MCF 10A (cell line): ENCODE results near the gene ALOXE3. TPM values are rescaled to one million over a fixed set of nuclear protein-coding genes. Genes with fewer than 3 reads are reported as not detected.
A peak's percentile ranks its signal among the peaks of the same experiment; 100 is the strongest.
"Not testable (repeated sequence)": the region's sequence is repeated elsewhere in the genome, so short reads cannot be mapped to it uniquely, and the experiment has no call there.

Experiments used
- BruUV-seq: library from RNA; stranded (reverse); fragments of 400-500 nt; replicated peaks from 2 replicates; lab custom pipeline; 2021; lab: Mats Ljungman, UMichigan
- CTCF ChIA-PET: fragments of 300-600 bp; sonication (Branson Sonifier 250); formaldehyde crosslinking; extraction: SDS; loops from one replicate; lab custom pipeline; 2021; ENCODE audit warnings: antibody characterized with exemption, inconsistent platforms; lab: Yijun Ruan, JAX
- POLR2A ChIA-PET: fragments of 300-600, 350-650 bp; sonication (Branson Sonifier 250); formaldehyde crosslinking; extraction: SDS; loops from one replicate; lab custom pipeline; 2020; ENCODE audit warnings: antibody characterized with exemption, inconsistent platforms; lab: Yijun Ruan, JAX
- DNase-seq: peaks from one replicate; pipeline ENCODE4 v3.0.0-alpha.2; 2018; ENCODE audit not compliant: unreplicated experiment
- H3K27ac Mint-ChIP-seq: one replicate; pipeline ENCODE4 v1.8.0; 2022; ENCODE audit warnings: mild to moderate bottlenecking, low read depth, mixed read lengths; ENCODE audit not compliant: unreplicated experiment
- H3K27me3 Mint-ChIP-seq: one replicate; pipeline ENCODE4 v1.8.0; 2022; ENCODE audit warnings: mixed read lengths; ENCODE audit not compliant: insufficient read depth, unreplicated experiment
- H3K36me3 Mint-ChIP-seq: one replicate; pipeline ENCODE4 v1.8.0; 2022; ENCODE audit warnings: mild to moderate bottlenecking, moderate library complexity, mixed read lengths; ENCODE audit not compliant: insufficient read depth, unreplicated experiment
- H3K4me1 Mint-ChIP-seq: one replicate; pipeline ENCODE4 v1.8.0; 2022; ENCODE audit warnings: mixed read lengths; ENCODE audit not compliant: insufficient read depth, unreplicated experiment
- H3K4me3 Mint-ChIP-seq: one replicate; pipeline ENCODE4 v1.8.0; 2022; ENCODE audit warnings: mild to moderate bottlenecking, moderate library complexity, mixed read lengths; ENCODE audit not compliant: unreplicated experiment
- H3K9me3 Mint-ChIP-seq: one replicate; pipeline ENCODE4 v1.8.0; 2022; ENCODE audit warnings: mixed read lengths; ENCODE audit not compliant: unreplicated experiment
- intact Hi-C: fragments of 100-400 bp; cut with micrococcal nuclease; formaldehyde crosslinking; loops from 2 replicates; pipeline ENCODE4 v1.14.1; 2022
- total RNA-seq: library from RNA; stranded (reverse); gene quantifications from 2 replicates; pipeline ENCODE4 v1.2.3, GENCODE V29; 2022
- TF ChIP-seq, protein P1 (sequence below): fragments of 200-600 bp; IDR thresholded peaks from one replicate; pipeline ENCODE4 v1.8.0; 2022; ENCODE audit warnings: antibody characterized with exemption, mild to moderate bottlenecking; ENCODE audit not compliant: unreplicated experiment

ALOXE3 gene
- total RNA-seq, 1 experiment from 2014 or later = 13.1 TPM

DNA sequence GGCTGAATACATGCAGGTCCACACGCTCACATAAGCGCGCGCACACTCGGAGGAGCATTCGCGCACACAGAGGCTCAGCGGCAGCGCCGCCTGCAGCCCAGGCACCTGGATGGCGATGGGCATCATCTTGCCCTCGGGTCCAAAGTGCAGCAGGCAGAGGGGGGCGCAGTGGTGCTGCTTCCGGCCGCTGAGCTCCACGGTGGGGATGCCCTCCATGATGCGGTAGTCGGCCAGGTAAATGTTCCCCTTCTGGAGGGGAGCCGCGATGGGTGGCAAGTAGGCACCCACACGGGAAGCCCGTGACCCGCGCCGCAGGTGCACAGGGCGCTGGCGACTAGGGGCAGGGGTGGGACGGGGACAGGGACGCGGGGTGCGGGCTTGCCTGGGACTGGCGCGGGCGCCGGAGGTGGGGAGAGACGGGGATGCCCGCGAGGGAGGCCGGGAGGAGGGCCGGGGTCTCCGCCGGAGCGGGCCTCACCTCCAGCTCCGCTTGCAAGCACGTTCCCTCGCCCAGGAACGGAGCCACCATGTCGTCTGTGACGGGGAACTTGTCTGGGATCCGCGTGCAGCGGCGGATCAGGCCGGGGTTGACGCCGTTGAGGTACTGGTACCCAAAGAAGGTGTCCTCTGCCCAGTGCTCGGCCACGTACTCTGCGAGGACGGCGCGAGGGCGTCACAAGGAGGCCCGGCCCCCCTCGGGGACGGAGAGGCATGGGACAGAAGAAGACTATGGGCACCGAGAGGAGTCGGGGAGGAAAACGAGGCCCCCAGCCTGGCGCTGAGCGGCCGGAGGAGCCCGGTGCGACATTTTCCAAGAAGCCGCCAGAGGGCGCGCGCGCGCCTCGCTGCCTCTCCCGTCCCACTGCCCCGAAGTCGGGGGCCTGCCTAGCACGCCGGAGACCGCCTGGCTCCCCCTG is 38.8 kb downstream of the ALOXE3 start:
- Mint-ChIP-seq H3K27ac (no peak overlapping the region), H3K4me1 (peaks cover 6% of the 10 kb centered on the region), H3K9me3 (no peaks in the 10 kb centered on the region), H3K36me3 (no peaks in the 10 kb centered on the region), H3K4me3 (peak overlapping the region; percentile 61), H3K27me3 (peaks cover 11% of the 10 kb centered on the region)
- DNase-seq = peak; percentile 60
- ChIA-PET CTCF (interaction anchor here (0.6 to 9.2 kb wide), 20 partner anchors 8 to 706 kb away, joined by 3 to 209 read pairs (median 5); partner anchors contain the start of genes ALOX12B and ALOXE3), POLR2A (interaction anchor here (1.1 kb wide), 1 partner anchor 62 kb away, joined by 3 read pairs; no protein-coding TSS in a partner anchor)
- no TSS peak for BruUV-seq
- intact Hi-C loops = loop anchor here (1.0 to 5.0 kb wide), 3 partner anchors 31 to 223 kb away; partner anchors contain the start of gene ALOXE3
- TF ChIP-seq, protein P1, sequence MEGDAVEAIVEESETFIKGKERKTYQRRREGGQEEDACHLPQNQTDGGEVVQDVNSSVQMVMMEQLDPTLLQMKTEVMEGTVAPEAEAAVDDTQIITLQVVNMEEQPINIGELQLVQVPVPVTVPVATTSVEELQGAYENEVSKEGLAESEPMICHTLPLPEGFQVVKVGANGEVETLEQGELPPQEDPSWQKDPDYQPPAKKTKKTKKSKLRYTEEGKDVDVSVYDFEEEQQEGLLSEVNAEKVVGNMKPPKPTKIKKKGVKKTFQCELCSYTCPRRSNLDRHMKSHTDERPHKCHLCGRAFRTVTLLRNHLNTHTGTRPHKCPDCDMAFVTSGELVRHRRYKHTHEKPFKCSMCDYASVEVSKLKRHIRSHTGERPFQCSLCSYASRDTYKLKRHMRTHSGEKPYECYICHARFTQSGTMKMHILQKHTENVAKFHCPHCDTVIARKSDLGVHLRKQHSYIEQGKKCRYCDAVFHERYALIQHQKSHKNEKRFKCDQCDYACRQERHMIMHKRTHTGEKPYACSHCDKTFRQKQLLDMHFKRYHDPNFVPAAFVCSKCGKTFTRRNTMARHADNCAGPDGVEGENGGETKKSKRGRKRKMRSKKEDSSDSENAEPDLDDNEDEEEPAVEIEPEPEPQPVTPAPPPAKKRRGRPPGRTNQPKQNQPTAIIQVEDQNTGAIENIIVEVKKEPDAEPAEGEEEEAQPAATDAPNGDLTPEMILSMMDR = peak; percentile 87

DNA sequence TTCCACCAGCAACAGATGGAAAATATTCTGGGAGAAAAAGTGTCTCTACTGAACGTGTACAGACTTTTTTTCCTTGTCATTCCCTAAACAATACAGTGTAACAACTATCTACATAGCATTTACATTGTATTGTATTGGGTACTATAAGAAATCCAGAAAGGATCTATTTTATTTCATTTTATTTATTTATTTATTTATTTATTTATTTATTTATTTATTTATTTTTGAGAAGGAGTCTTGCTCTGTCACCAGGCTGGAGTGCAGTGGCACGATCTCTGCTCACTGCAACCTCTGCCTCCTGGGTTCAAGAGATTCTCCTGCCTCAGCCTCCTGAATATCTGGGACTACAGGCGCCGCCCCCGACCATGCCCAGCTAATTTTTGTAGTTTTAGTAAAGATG is 40.4 kb downstream of the ALOXE3 start:
- H3K36me3 Mint-ChIP-seq, H3K4me3 Mint-ChIP-seq, H3K9me3 Mint-ChIP-seq, BruUV-seq, H3K27ac Mint-ChIP-seq, intact Hi-C loops, DNase-seq: not testable (repeated sequence)
- POLR2A ChIA-PET = interaction anchor here (0.6 to 1.1 kb wide), 2 partner anchors 38 to 64 kb away, joined by 3 read pairs; no protein-coding TSS in a partner anchor
- Mint-ChIP-seq H3K4me1 (peaks cover 14% of the 10 kb centered on the region), H3K27me3 (peaks cover 23% of the 10 kb centered on the region)
- CTCF ChIA-PET = interaction anchor here (0.7 to 9.2 kb wide), 8 partner anchors 9 to 223 kb away, joined by 5 to 209 read pairs (median 9); partner anchors contain the start of gene ALOXE3

DNA sequence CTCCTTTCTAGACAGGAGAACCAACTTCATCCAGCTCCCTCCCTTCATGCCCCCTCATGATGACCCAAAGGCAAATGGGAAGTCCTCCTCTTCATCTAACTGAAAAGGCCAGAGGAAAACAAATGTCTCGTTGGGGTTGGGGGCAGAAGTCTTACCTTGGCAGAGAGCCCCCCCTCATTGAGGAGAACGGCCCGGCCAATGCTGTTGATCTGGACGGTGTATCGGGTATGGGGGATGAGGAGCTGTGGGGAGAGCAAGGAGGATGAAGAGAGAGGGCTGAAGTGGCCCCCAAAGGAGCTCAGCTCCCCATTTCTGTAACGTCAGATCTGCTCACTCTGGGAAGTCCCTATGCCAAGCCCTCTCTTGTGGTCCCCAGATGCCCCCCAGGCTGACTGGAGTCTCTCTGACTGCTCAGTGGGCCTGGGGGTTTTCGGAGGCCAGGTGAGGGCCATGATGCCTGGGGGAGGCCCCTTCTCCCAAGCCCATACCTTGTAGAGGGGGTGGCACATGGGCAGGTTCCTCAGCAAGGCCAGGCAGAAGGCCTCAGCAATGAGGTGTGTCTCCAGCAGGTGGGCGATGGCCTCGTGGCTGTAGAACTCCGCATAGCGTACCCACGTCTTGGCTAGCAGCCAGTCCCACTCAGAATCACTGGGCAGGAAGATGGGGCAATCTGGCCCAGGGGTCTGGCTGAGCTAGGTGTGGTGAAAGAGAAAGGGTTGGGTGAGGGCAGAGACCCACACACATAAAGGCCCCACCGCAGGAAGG is 41.6 kb downstream of the ALOXE3 start:
- TF ChIP-seq, protein P1 = no peak
- no peak overlapping the region for H3K4me3 Mint-ChIP-seq
- POLR2A ChIA-PET = interaction anchor here (0.7 to 1.1 kb wide), 2 partner anchors 15 to 52 kb away, joined by 3 read pairs; no protein-coding TSS in a partner anchor
- no peak overlapping the region for H3K27ac Mint-ChIP-seq
- peaks cover 23% of the 10 kb centered on the region for H3K27me3 Mint-ChIP-seq
- H3K36me3 Mint-ChIP-seq = no peaks in the 10 kb centered on the region
- BruUV-seq = no TSS peak
- DNase-seq = no peak
- CTCF ChIA-PET = interaction anchor here (0.5 to 9.2 kb wide), 12 partner anchors 11 to 360 kb away, joined by 3 to 209 read pairs (median 4); partner anchors contain the start of gene ALOXE3
- H3K4me1 Mint-ChIP-seq = peaks cover 15% of the 10 kb centered on the region
- intact Hi-C loops = no loop called here
- no peaks in the 10 kb centered on the region for H3K9me3 Mint-ChIP-seq

DNA sequence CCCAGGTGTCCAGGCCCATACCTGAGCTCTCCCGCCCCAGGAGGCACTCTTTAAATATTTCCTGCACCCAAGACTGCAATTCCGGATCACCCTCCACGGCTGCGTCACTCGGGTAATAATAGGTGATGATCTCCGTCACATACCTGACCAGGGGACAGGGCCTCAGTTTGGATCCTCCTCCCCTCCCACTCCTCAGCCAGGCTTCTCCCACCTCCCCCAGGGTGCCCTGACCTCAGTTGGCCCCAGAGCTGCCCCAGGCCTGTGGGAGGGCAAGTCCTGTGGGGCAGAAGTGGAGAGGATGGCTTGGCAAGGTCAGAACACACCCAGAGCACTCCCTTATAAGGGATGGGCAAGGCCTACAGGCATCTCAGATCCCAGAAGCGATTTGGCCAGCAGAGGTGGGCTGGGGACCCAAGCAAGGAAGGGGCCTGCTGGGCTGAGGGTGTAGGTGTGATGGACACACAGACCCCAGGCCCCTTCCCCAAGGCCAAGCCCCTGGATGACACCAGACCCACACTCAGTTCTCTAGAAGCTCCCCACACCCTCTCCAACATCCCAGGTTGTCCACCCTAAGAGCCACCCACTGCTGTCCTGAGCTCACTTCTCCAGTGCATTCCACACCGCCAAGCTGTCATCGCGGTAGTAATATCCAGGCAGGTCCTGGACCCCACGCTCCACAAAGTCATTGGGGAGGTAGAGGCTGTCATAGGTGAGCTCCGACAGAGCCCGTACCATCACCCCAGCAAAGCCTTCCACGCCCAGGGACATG is 42.6 kb downstream of the ALOXE3 start:
- DNase-seq = no peak
- Mint-ChIP-seq H3K27me3 (peaks cover 23% of the 10 kb centered on the region), H3K4me1 (peaks cover 15% of the 10 kb centered on the region), H3K9me3 (no peaks in the 10 kb centered on the region), H3K36me3 (no peaks in the 10 kb centered on the region), H3K27ac (no peak overlapping the region), H3K4me3 (no peak overlapping the region)
- CTCF ChIA-PET = interaction anchor here (0.6 to 9.2 kb wide), 12 partner anchors 8 to 361 kb away, joined by 3 to 209 read pairs (median 8); partner anchors contain the start of genes ALOX12B and ALOXE3
- POLR2A ChIA-PET = interaction anchor here (0.6 to 3.2 kb wide), 7 partner anchors 14 to 682 kb away, joined by 3 to 21 read pairs (median 3); partner anchors contain the start of gene ALOXE3
- TF ChIP-seq, protein P1 = no peak
- BruUV-seq = no TSS peak
- intact Hi-C loops = no loop called here
